ENCODE measurements around the gene SIRT2. TPM values are rescaled to one million over a fixed set of nuclear protein-coding genes. Genes with fewer than 3 reads are reported as not detected.
A peak's percentile ranks its signal among the peaks of the same experiment; 100 is the strongest.

Gene SIRT2
- total and polyA plus RNA-seq, 11 donors = 51.0 to 158 (median 62.4) TPM

DNA sequence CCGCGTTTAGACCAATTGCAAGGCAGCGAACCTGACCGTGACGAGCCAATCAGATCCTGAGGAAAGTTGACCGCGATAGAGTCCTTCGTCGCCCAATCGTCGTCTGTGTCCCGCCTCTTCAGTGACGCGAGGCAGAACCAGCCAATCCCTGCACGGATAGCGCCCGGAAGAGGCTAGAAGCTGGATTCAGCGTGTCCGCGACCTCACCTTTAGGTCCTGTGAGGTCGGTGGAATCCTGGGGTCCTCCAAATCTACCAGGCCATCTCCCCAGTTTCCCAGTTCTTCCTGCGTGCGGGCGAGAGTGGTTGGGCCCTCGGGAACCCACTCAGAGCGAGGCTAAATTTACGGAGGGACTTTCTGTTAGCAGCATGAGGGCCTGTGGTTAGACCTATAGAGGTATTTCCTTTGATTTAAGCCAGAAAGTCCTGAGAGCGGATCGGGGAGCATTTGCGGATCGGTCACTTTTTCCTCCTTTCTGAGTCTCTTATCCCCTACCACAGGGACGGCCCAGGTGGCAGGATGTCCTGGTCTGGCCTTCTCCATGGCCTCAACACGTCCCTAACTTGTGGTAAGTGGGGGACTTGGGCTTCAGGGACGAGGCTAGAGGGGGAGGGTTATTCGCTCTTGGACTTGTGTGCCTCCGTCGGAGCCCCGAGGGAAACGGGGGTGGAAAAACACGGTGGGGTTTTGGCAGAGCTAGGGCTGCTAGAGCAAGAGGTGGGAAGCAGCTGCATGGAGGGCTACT is 31.5 kb upstream of the SIRT2 start, which contains the start of gene MRPS12:
TSS of gene MRPS12 (plus strand) at position 169 of the 745 bp plus-strand sequence. CDS start at position 520, 351 bp downstream.
- Histone ChIP-seq H3K9me3 (peaks cover 0 to 11% (median 0%) of the 10 kb centered on the region in 12 donors), H3K4me1 (peaks cover 4 to 43% (median 23%) of the 10 kb centered on the region in 12 donors), H3K27ac (peak within 1 kb of the TSS; percentile 57 to 94 (median 90)), H3K36me3 (peaks cover 0 to 16% (median 12%) of the 10 kb centered on the region in 9 donors), H3K4me3 (peak within 1 kb of the TSS; percentile 51 to 91 (median 72)), H3K27me3 (no peaks in the 10 kb centered on the region)
- peak; percentile 97 to 98 (median 98) for ATAC-seq
- 0 to 1% (median 1%) methylated on average over 17 to 40 of the region's 40 CpGs for WGBS, 4 donors
- intact Hi-C loops (cut with DNase I) = loop anchor here in 9 of 10 donors (1.0 to 10.0 kb wide), 17 partner anchors 30 to 536 kb away; partner anchors contain the start of genes FAM98C (in 5 of the 9), EIF3K (in 3 of the 9), MAP4K1 (in 3 of the 9) and HNRNPL (in 1 of the 9)
- DNase-seq = peak; percentile 98 to 99 (median 99)
- TF ChIP-seq, protein P1, sequence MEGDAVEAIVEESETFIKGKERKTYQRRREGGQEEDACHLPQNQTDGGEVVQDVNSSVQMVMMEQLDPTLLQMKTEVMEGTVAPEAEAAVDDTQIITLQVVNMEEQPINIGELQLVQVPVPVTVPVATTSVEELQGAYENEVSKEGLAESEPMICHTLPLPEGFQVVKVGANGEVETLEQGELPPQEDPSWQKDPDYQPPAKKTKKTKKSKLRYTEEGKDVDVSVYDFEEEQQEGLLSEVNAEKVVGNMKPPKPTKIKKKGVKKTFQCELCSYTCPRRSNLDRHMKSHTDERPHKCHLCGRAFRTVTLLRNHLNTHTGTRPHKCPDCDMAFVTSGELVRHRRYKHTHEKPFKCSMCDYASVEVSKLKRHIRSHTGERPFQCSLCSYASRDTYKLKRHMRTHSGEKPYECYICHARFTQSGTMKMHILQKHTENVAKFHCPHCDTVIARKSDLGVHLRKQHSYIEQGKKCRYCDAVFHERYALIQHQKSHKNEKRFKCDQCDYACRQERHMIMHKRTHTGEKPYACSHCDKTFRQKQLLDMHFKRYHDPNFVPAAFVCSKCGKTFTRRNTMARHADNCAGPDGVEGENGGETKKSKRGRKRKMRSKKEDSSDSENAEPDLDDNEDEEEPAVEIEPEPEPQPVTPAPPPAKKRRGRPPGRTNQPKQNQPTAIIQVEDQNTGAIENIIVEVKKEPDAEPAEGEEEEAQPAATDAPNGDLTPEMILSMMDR (IDR thresholded peaks at IDR 0.05) = no peak
- TF ChIP-seq POLR2A (IDR thresholded peaks at IDR 0.05) = peak in 1 of 2 donors; percentile 58

DNA sequence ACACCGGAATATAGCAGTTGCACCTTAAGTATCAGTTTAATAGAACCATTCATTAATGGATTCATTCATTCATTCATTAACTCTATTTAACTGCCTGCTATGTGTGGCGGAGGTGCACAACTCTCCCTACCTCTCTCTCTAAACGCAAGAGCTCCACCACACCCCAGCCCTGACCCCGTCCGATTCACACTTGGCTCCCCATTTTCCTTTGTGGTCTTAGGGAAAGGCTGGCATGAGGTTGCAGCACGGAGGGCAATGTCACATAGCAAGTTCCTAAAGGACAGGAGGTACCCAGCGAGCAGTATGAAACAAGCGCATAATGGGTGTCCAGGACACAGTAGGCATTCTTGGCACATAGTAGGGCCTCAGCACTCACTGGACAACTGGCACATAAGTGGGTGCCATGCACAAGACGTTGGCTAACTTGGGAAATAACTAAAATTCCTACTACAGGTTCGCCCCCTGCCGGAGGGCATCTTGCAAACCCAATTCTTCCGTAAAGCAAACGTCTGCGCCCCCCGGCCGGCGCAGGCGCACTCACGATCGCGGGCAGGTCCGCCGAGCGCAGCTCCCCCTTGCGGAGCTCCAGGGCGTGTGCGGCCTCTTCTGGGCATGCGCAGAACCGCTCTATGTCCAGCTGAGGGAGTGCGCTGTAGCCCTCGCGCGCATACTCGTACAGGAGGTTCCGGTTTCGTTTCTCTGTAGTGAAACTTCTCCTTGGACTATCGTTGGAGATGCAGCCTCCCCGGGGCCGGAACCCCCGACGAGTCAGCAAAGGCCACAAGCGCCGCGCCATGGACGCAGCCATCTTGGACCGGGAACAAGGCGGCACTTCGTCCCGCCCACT is 30.7 kb upstream of the SIRT2 start, which contains the start of gene SARS2:
TSS of gene SARS2 (minus strand) at position 835 of the 847 bp plus-strand sequence. CDS start at position 808, 27 bp downstream.
- peak; percentile 91 to 97 (median 93) for DNase-seq
- H3K9me3 ChIP-seq = peaks cover 0 to 4% (median 0%) of the 10 kb centered on the region in 12 donors
- no peak for TF ChIP-seq POLR2A (IDR thresholded peaks at IDR 0.05)
- TF ChIP-seq, protein P1 (IDR thresholded peaks at IDR 0.05) = peak; percentile 98 to 100 (median 100)
- peak within 1 kb of the TSS; percentile 51 to 91 (median 72) for H3K4me3 ChIP-seq
- peaks cover 0 to 24% (median 20%) of the 10 kb centered on the region in 9 donors for H3K36me3 ChIP-seq
- peak; percentile 80 to 90 (median 86) for ATAC-seq
- WGBS, 4 donors = 3% methylated on average over 42 to 49 of the region's 49 CpGs
- intact Hi-C loops (cut with DNase I) = loop anchor here (1.0 to 10.0 kb wide), 19 partner anchors 29 to 535 kb away; partner anchors contain the start of genes FAM98C (in 6 of the 10), EIF3K (in 3 of the 10), MAP4K1 (in 3 of the 10) and ECH1 (in 1 of the 10)
- H3K27ac ChIP-seq = peak within 1 kb of the TSS; percentile 57 to 94 (median 90)
- H3K27me3 ChIP-seq = no peaks in the 10 kb centered on the region
- peaks cover 4 to 43% (median 23%) of the 10 kb centered on the region in 12 donors for H3K4me1 ChIP-seq

DNA sequence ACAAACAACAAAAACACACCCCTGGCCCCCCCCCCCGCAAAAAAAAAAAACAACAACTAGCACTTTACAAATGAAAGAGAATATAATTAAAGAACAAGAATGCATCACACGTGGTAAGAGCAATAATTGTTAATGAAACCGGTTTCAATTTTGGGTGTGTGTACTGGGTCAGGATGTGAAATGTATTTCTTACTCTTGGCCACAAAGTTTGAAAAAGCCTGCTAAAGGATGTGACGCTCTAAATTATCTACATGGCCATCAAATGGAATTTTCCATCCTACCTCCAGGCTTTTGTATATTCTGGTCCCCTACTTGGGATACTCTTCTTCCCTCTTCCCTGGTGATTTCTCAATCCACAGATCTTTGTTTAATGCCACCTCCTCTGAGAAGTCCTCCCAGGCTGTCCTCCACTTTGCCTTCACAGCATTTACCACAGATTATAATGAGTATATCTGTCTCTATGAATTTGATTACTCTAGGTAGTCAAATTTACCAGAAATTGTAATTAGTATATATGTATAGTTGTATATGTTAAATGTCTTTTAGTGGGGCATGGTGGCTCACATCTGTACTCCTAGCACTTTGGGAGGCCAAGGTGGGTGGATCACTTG is 29.1 kb upstream of the SIRT2 start:
- no peak for DNase-seq
- H3K4me3 ChIP-seq = no peak overlapping the region
- H3K9me3 ChIP-seq = no peaks in the 10 kb centered on the region
- 65 to 76% (median 73%) methylated on average over 4 of the region's 4 CpGs for WGBS, 4 donors
- peaks cover 4 to 36% (median 21%) of the 10 kb centered on the region in 12 donors for H3K4me1 ChIP-seq
- intact Hi-C loops (cut with DNase I) = loop anchor here in 6 of 10 donors (5.0 to 10.0 kb wide), 8 partner anchors 76 to 534 kb away; partner anchors contain the start of genes ECH1 (in 1 of the 6) and FAM98C (in 1 of the 6)
- peak overlapping the region in 10 of 12 donors; percentile 3 to 92 (median 22) for H3K27ac ChIP-seq
- ATAC-seq = no peak
- H3K27me3 ChIP-seq = no peaks in the 10 kb centered on the region
- peaks cover 0 to 41% (median 32%) of the 10 kb centered on the region in 9 donors for H3K36me3 ChIP-seq
- no peak for TF ChIP-seq POLR2A (IDR thresholded peaks at IDR 0.05)
- TF ChIP-seq, protein P1 (IDR thresholded peaks at IDR 0.05) = no peak
